HG02852 (cell line): Measurements from ENCODE around the gene NDUFB3.
"Not testable (repeated sequence)": the region's sequence is repeated elsewhere in the genome, so short reads cannot be mapped to it uniquely, and the experiment has no call there.

ENCODE experiments used
- ATAC-seq: cut with Tn5 transposase; IDR thresholded peaks from one replicate; pipeline ENCODE4 v1.9.1; 2021; ENCODE audit warnings: mild to moderate bottlenecking, moderate library complexity; ENCODE audit not compliant: unreplicated experiment

NDUFB3 gene

DNA sequence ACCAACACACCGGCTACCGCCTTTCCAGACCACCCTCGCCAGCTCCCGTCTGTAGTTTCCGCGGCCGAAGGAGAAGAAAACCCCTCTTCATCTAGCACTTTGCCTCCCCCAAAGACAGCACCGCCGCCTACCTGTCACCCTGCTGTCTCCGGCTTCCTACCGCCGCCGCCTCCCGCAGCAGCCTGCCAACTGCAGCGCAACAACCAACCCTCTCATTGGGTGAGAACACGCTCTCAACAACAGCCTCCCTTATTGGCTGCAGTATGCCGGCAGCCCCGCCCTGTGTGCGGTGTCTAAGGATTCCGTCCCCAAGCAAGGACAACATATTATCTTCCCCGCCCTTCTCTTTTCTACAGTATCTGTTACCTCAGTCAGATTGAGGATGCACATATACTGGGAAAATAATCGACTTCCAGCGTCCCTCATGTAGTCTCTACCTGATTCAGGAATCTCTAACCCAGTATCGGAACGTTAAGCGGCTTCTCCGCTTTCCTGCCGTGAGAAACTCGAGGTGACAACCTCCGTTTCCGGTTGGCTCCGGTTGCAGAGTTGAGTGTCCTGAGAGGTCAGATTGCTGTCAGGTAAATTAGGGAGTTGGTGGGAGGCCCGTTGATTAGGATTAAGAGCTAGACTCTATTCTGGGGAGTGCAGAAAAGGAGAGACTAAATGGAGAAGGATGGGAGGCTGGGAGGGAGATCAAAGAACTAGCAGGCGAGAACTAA is at the start of gene NDUFB3, which contains the start of gene HYCC2:
Gene NDUFB3, plus strand, starts transcription at position 523 of the 722 bp plus-strand sequence. CDS start 6,882 bp downstream, outside the sequence.
Gene HYCC2, minus strand, starts transcription at position 193 of the 722 bp plus-strand sequence. CDS start 47,662 bp downstream, outside the sequence.
- peak; percentile 99 for ATAC-seq

- ATAC-seq, result no peak
Observed at GRCh38 chr2:201024518-201024917, 47.3 kb upstream of the NDUFB3 start.

DNA sequence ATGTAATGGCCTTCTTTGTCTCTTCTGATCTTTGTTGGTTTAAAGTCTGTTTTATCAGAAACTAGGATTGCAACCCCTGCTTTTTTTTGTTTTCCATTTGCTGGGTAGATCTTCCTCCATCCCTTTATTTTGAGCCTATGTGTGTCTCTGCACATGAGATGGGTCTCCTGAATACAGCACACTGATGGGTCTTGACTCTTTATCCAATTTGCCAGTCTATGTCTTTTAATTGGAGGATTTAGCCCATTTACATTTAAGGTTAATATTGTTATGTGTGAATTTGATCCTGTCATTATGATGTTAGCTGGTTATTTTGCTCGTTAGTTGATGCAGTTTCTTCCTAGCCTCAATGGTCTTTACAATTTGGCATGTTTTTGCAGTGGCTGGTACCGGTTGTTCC is 37.4 kb upstream of the NDUFB3 start:
- not testable (repeated sequence) for ATAC-seq

DNA sequence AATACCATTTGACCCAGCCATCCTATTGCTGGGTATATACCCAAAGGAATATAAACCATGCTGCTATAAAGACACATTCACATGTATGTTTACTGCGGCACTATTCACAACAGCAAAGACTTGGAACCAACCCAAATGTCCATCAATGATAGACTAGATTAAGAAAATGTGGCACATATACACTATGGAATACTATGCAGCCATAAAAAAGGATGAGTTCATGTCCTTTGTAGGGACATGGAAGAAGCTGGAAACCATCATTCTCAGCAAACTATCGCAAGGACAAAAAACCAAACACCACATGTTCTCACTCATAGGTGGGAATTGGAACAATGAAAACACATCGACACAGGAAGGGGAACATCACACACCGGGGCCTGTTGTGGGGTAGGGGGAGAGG is 33.4 kb upstream of the NDUFB3 start:
- not testable (repeated sequence) for ATAC-seq

- no peak for ATAC-seq
Observed at GRCh38 chr2:201038855-201039254, 32.9 kb upstream of the NDUFB3 start.

DNA sequence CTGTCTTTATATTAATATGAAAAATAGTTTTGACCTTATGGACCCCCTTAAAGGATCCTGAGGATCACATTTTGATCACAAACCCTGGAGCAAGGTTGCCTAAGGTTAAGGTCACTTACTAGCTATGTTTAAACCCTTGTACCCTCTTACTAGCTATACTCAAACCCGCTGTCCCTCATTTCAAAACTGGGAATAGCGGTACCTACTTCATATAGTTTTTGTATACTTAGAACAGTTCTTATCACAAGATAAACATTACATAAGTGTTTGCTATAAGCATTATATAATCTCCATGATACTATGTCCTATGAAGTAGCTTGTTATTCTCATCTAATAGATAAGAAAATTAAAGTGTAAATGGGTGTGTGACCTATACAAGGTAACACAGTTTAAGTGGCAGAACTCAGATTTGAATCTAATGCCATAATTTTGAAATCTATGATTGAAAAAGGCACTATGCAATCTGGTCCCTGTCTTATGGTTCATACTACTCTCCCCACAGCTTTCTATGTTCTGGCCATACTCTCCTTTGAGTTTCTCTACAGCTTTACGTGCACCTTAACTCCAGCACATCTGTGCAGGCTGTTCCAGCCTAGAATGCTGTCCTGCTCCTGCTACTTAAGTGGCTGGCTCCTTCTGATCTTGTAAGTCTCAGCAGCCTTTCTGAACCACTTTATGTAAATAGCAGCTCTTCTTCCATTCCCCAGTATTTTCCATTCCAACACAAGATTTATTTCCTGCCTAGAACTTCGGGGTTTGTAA is 30.8 kb upstream of the NDUFB3 start:
- ATAC-seq, result no peak

DNA sequence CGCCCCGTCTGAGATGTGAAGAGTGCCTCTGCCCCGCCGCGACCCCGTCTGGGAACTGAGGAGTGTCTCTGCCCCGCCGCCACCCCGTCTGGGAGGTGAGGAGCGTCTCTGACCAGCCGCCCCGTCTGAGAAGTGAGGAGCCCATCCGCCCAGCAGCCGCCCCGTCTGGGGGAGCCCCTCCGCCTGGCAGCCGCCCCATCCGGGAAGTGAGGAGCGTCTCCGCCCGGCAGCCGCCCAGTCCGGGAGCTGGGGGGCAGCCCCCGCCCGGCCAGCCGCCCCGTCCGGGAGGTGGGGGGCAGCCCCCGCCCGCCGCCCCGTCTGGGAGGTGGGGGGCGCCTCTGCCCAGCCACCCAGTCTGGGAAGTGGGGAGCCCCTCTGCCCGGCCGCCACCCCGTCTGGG is 29.4 kb upstream of the NDUFB3 start:
- ATAC-seq, result not testable (repeated sequence)

DNA sequence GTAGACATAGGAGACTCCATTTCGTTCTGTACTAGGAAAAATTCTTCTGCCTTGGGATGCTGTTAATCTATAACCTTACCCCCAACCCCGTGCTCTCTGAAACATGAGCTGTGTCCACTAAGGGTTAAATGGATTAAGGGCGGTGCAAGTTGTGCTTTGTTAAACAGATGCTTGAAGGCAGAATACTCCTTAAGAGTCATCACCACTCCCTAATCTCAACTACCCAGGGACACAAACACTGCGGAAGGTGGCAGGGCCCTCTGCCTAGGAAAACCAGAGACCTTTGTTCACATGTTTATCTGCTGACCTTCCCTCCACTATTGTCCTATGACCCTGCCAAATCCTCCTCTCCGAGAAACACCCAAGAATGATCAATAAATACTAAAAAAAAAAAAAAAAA is 28.8 kb upstream of the NDUFB3 start:
- not testable (repeated sequence) for ATAC-seq

DNA sequence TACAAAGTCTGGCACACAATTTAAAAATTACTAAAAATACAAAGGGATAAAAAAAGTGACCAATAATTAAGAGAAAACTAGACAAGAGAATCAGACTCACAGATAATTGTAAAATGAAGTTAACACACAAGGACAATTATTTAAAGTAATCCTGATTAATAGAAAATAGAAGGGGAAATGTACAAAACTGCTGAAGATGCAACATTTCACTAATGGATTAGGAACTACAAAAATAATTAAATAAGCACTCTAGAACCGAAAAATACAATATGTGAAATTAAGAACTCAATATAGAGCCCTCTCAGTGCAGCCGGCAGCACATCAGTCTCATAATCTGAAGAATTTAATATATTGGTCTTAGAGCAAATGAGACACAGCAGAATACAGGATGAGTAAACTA is 24.9 kb upstream of the NDUFB3 start:
- no peak for ATAC-seq

- ATAC-seq, result no peak
Observed at GRCh38 chr2:201049455-201049854, 22.3 kb upstream of the NDUFB3 start.

- no peak for ATAC-seq
Observed at GRCh38 chr2:201057087-201057521, 14.7 kb upstream of the NDUFB3 start.

- ATAC-seq, result no peak
Observed at GRCh38 chr2:201057715-201058248, 14.0 kb upstream of the NDUFB3 start.

- no peak for ATAC-seq
Observed at GRCh38 chr2:201058914-201059313, 12.9 kb upstream of the NDUFB3 start.

DNA sequence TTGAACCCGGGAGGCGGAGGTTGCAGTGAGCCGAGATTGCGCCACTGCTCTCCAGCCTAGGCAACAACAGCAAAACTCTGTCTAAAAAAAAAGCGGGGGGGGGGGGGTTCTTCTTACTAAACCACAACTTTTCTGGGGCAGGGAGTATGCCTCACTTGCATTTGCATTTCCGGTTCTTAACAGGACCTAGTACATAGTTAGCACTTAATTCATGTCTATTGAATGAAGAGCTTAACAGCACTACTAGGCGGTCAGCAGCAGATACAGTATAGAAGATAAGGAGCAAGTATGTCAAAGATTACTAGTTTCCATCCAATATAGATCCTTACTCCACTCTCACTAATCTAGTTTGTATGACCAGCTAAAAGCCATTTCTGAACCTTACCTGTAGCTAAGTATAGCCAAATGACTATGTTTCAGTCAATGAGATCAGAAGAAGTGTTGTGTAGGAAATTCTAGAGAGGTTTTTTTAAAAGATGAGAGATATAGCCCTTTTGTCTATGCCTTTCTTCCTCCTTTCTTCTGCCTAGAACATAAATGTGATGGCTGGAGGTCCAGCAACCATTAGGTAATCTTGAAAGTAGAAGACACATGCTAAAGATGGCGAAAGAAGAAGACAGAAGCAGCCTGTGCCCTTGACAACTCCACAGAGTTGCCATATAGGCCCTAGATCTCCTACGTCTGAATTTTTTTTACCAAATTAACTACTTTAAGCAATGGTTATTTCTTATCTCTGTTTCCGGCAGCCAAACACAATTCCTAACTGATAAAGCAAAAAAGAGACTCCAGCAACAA is 11.6 kb upstream of the NDUFB3 start:
- ATAC-seq, result no peak

- not testable (repeated sequence) for ATAC-seq
Observed at GRCh38 chr2:201063516-201063915, 8.3 kb upstream of the NDUFB3 start.

- no peak for ATAC-seq
Observed at GRCh38 chr2:201064797-201065329, 6.9 kb upstream of the NDUFB3 start.

- peak; percentile 8 for ATAC-seq
Observed at GRCh38 chr2:201070948-201071478, 788 bp upstream of the NDUFB3 start.

DNA sequence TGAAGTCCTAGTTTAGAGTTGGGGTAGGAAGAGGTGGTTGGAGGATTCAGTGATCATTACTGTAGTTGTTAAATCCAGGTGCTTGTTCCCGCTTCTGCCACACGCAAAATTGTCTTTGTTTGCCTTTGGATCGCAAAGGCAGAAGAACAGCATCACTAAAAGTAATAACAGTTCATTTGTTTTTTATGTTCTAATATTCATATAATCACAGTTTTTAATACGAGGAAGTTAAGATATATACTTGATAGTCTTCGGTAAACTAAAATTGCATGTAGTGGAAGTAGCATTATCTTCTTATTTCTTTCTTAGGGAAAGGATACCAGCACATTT is 365 bp downstream of the NDUFB3 start:
- peak; percentile 2 for ATAC-seq

DNA sequence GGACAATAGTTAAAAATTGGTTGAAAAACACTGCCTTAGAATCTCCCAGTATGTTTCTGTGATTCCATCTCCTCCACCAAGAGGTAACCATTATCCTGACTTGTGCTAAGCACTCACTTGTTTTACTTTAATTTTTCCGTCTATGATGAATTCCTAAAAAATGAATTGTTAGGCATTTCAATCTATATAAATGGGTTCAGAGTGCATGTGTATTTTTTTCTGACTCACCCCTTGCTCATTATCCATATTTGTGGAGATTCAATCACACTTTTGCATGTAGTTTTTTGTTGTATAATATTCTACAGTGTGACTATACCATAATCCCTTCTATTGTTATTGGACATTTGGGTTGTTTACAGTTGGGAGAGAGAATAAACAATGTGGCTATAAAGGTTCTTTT is 1.3 kb downstream of the NDUFB3 start:
- no peak for ATAC-seq

GRCh38 chr2:201074996-201075395 is 3.2 kb downstream of the NDUFB3 start:
- no peak for ATAC-seq

- no peak for ATAC-seq
Observed at GRCh38 chr2:201084863-201085262, 13.1 kb downstream of the NDUFB3 start.
